Thyroid gland (tissue), 4 donors: ENCODE measurements around the gene AP1B1.

ENCODE experiments used
- POLR2A ChIP-seq, 2 donors: fragments of 450-650 bp; IDR thresholded peaks; one replicate each; pipeline ENCODE4 v1.6.1; 2017; ENCODE audit warnings: antibody characterized with exemption in 2 of 2, mild to moderate bottlenecking in 2 of 2, moderate library complexity in 1 of 2
- TF ChIP-seq, protein P1 (sequence below), 6 experiments: fragments of 200-600 bp in 3 of 6; fragments of 450-650 bp in 3 of 6; sonication (generic) in 3 of 6; IDR thresholded peaks; one replicate each; pipeline ENCODE4 v1.5.1; 2016 to 2019; ENCODE audit warnings: antibody characterized with exemption in 6 of 6, mild to moderate bottlenecking in 2 of 6, inconsistent platforms in 1 of 6, moderate library complexity in 1 of 6

DNA sequence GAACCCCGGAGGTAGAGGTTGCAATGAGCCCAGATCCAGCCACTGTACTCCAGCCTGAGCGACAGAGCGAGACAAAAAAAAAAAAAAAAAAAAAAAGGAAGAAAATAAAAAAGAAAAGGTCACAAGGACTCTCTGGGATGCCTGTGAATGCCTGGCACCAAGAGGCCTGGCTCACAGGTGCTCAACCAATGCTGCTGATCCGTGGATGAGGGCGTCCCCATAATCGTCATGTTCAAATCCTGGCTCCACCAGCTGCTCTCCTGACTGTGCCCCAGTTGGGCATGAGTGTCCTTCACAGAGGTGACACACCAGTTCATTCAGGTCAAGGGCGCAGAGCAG, 82.6 kb downstream of the AP1B1 start:
- TF ChIP-seq, protein P1, sequence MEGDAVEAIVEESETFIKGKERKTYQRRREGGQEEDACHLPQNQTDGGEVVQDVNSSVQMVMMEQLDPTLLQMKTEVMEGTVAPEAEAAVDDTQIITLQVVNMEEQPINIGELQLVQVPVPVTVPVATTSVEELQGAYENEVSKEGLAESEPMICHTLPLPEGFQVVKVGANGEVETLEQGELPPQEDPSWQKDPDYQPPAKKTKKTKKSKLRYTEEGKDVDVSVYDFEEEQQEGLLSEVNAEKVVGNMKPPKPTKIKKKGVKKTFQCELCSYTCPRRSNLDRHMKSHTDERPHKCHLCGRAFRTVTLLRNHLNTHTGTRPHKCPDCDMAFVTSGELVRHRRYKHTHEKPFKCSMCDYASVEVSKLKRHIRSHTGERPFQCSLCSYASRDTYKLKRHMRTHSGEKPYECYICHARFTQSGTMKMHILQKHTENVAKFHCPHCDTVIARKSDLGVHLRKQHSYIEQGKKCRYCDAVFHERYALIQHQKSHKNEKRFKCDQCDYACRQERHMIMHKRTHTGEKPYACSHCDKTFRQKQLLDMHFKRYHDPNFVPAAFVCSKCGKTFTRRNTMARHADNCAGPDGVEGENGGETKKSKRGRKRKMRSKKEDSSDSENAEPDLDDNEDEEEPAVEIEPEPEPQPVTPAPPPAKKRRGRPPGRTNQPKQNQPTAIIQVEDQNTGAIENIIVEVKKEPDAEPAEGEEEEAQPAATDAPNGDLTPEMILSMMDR (IDR thresholded peaks at IDR 0.05), result no peak
- no peak for TF ChIP-seq POLR2A (IDR thresholded peaks at IDR 0.05)
